ENCODE results near the gene SAPCD1. TPM values are rescaled to one million over a fixed set of nuclear protein-coding genes. Genes with fewer than 3 reads are reported as not detected.

Gene SAPCD1
- 10 to 100 TPM in 1 of 2 experiments, 1 to 10 TPM in 1; 9.8 to 12.0 TPM for total RNA-seq

- DNase-seq = no peak
- POLR2A ChIA-PET = no interaction called here
- H3K27me3 Mint-ChIP-seq = no peaks in the 10 kb centered on the region
- peaks cover 18% of the 10 kb centered on the region for H3K4me1 Mint-ChIP-seq
- H3K27ac Mint-ChIP-seq = peak within 1 kb of the TSS; percentile 76
- H3K4me3 Mint-ChIP-seq = no peak within 1 kb of the TSS
- CTCF ChIA-PET = interaction anchor here (1.4 kb wide), 1 partner anchor 23 kb away, joined by 5 read pairs; the partner anchor contains the start of gene MSH5
- H3K36me3 Mint-ChIP-seq (ENCODE audit: low read depth) = peaks cover 20% of the 10 kb centered on the region
- H3K9me3 Mint-ChIP-seq = no peaks in the 10 kb centered on the region
Measured at GRCh38 chr6:31762356-31762755, at the start of gene SAPCD1. Gene SAPCD1, plus strand, starts transcription at chr6:31762656. Its CDS starts 399 bp downstream, at chr6:31763055.

- ChIA-PET POLR2A (no interaction called here), CTCF (interaction anchor here (0.8 to 2.6 kb wide), 3 partner anchors 9 to 69 kb away, joined by 3 to 13 read pairs (median 4); partner anchors contain the start of genes LY6G6C and MPIG6B)
- H3K27me3 Mint-ChIP-seq = peaks cover 7% of the 10 kb centered on the region
- no peaks in the 10 kb centered on the region for H3K36me3 Mint-ChIP-seq (ENCODE audit: low read depth)
- H3K9me3 Mint-ChIP-seq = no peaks in the 10 kb centered on the region
- H3K4me3 Mint-ChIP-seq = no peak overlapping the region
- H3K4me1 Mint-ChIP-seq = peaks cover 29% of the 10 kb centered on the region
- H3K27ac Mint-ChIP-seq = no peak overlapping the region
- no peak for DNase-seq
Measured at GRCh38 chr6:31713465-31713864, 49.0 kb upstream of the SAPCD1 start.

- H3K4me1 Mint-ChIP-seq = peaks cover 29% of the 10 kb centered on the region
- CTCF ChIA-PET = interaction anchor here (0.8 to 2.6 kb wide), 5 partner anchors 8 to 69 kb away, joined by 3 to 13 read pairs (median 4); partner anchors contain the start of genes ABHD16A, LY6G6C and MPIG6B
- peaks cover 7% of the 10 kb centered on the region for H3K27me3 Mint-ChIP-seq
- peak overlapping the region; percentile 38 for H3K27ac Mint-ChIP-seq
- DNase-seq = no peak
- no peaks in the 10 kb centered on the region for H3K36me3 Mint-ChIP-seq (ENCODE audit: low read depth)
- no peaks in the 10 kb centered on the region for H3K9me3 Mint-ChIP-seq
- POLR2A ChIA-PET = no interaction called here
- no peak overlapping the region for H3K4me3 Mint-ChIP-seq
Measured at GRCh38 chr6:31713991-31714684, 48.3 kb upstream of the SAPCD1 start.

DNA sequence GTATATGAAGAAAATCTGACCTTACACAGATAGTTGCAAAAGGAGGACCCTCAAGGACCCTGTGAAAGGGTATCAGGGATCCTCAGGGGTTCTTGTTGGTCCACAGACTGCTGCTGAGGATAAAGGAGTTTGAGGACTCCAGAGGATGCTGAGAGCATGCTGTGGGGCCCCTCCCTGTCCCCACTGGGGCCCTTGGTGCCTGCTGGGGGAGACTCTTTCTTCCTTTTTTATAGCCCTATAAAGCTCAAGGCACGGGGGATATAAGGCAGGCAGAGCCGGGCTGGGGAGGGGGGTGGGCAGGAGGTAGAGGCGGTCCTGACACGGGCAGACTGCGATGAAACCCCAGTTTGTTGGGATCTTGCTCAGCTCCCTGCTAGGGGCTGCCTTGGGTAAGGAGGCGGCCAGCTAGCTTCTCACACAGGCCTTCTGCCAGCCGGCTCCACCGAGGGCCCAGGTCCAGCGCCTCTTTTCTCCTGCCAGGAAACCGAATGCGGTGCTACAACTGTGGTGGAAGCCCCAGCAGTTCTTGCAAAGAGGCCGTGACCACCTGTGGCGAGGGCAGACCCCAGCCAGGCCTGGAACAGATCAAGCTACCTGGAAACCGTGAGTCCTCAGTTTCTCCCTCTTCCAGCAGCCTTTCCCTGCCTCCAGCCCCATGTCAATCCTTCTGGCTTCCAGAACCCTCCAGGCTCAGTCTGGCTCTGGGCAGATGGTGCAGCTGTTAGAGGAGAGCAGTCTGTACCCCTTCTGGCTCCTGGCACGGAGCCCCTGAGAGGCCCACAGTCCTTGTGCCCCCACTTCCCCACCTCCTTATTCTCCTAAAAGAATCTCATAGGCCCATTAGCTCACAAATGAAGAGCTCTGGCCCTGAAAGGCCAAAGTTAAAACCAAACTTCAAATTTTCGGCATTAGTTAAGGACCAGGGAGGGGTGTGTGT, 47.2 kb upstream of the SAPCD1 start, which contains the start of gene LY6G6D:
LY6G6D (plus strand) TSS at position 327 of the 937 bp plus-strand sequence; CDS start at position 335, 8 bp downstream.
- POLR2A ChIA-PET = no interaction called here
- H3K4me3 Mint-ChIP-seq = no peak within 1 kb of the TSS

GRCh38 chr6:31717499-31718222, 44.8 kb upstream of the SAPCD1 start:
- Mint-ChIP-seq H3K27me3 (peaks cover 7% of the 10 kb centered on the region), H3K9me3 (no peaks in the 10 kb centered on the region), H3K4me3 (no peak overlapping the region), H3K36me3 (ENCODE audit: low read depth) (no peaks in the 10 kb centered on the region), H3K4me1 (peaks cover 4% of the 10 kb centered on the region), H3K27ac (no peak overlapping the region)
- DNase-seq = no peak
- ChIA-PET POLR2A (interaction anchor here (0.6 kb wide), 1 partner anchor 119 kb away, joined by 3 read pairs; no protein-coding TSS in a partner anchor), CTCF (no interaction called here)

More for the DNA sequence above, 47.2 kb upstream of the SAPCD1 start, which contains the start of gene LY6G6D:
- no peaks in the 10 kb centered on the region for H3K36me3 Mint-ChIP-seq (ENCODE audit: low read depth)
- peaks cover 28% of the 10 kb centered on the region for H3K4me1 Mint-ChIP-seq
- no peak within 1 kb of the TSS for H3K27ac Mint-ChIP-seq
- CTCF ChIA-PET = interaction anchor here (0.9 to 2.6 kb wide), 7 partner anchors 7 to 223 kb away, joined by 3 to 13 read pairs (median 4); partner anchors contain the start of genes ABHD16A, LY6G6C and MPIG6B
- H3K27me3 Mint-ChIP-seq = peaks cover 7% of the 10 kb centered on the region
- H3K9me3 Mint-ChIP-seq = no peaks in the 10 kb centered on the region
- DNase-seq = no peak

- no peaks in the 10 kb centered on the region for H3K9me3 Mint-ChIP-seq
- POLR2A ChIA-PET = interaction anchor here (0.6 kb wide), 1 partner anchor 119 kb away, joined by 3 read pairs; no protein-coding TSS in a partner anchor
- CTCF ChIA-PET = interaction anchor here (1.5 kb wide), 1 partner anchor 12 kb away, joined by 4 read pairs; no protein-coding TSS in a partner anchor
- H3K4me3 Mint-ChIP-seq = no peak overlapping the region
- H3K4me1 Mint-ChIP-seq = peaks cover 6% of the 10 kb centered on the region
- H3K36me3 Mint-ChIP-seq (ENCODE audit: low read depth) = no peaks in the 10 kb centered on the region
- H3K27me3 Mint-ChIP-seq = peaks cover 4% of the 10 kb centered on the region
- no peak overlapping the region for H3K27ac Mint-ChIP-seq
- no peak for DNase-seq
Measured at GRCh38 chr6:31718265-31718664, 44.2 kb upstream of the SAPCD1 start.

DNA sequence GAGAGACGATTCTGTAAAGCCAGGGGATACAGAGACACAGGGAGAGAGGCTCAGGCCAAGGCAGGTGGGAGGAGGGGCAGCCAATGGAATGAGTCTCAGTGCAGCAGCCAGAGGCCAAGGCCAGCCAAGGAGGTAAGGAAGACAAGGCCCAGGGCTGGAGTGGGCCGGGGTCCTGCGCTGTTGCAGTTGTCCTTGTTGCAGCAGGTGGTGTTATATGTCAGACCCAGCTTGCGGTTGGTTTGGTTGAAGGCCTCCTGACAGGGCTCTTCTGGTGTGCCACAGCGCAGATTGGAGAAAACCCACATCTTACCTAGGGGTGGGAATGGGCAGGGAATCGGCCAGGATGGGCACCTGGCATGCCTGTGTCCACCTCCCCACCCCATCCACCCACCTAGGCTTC, 43.5 kb upstream of the SAPCD1 start:
- ChIA-PET CTCF (interaction anchor here (1.5 kb wide), 1 partner anchor 11 kb away, joined by 4 read pairs; no protein-coding TSS in a partner anchor), POLR2A (no interaction called here)
- no peaks in the 10 kb centered on the region for H3K9me3 Mint-ChIP-seq
- no peak for DNase-seq
- H3K4me3 Mint-ChIP-seq = no peak overlapping the region
- peaks cover 3% of the 10 kb centered on the region for H3K27me3 Mint-ChIP-seq
- peak overlapping the region; percentile 61 for H3K27ac Mint-ChIP-seq
- no peaks in the 10 kb centered on the region for H3K36me3 Mint-ChIP-seq (ENCODE audit: low read depth)
- peaks cover 8% of the 10 kb centered on the region for H3K4me1 Mint-ChIP-seq

GRCh38 chr6:31720196-31720770, 42.2 kb upstream of the SAPCD1 start:
- peaks cover 2% of the 10 kb centered on the region for H3K27me3 Mint-ChIP-seq
- no peak for DNase-seq
- H3K27ac Mint-ChIP-seq = no peak overlapping the region
- H3K4me3 Mint-ChIP-seq = no peak overlapping the region
- peaks cover 13% of the 10 kb centered on the region for H3K4me1 Mint-ChIP-seq
- no peaks in the 10 kb centered on the region for H3K9me3 Mint-ChIP-seq
- no peaks in the 10 kb centered on the region for H3K36me3 Mint-ChIP-seq (ENCODE audit: low read depth)
- ChIA-PET CTCF (interaction anchor here (0.5 to 1.1 kb wide), 3 partner anchors 9 to 75 kb away, joined by 3 to 4 read pairs (median 3); partner anchors contain the start of genes DDAH2 and MSH5), POLR2A (interaction anchor here (0.6 kb wide), 1 partner anchor 1186 kb away, joined by 3 read pairs; no protein-coding TSS in a partner anchor)

DNA sequence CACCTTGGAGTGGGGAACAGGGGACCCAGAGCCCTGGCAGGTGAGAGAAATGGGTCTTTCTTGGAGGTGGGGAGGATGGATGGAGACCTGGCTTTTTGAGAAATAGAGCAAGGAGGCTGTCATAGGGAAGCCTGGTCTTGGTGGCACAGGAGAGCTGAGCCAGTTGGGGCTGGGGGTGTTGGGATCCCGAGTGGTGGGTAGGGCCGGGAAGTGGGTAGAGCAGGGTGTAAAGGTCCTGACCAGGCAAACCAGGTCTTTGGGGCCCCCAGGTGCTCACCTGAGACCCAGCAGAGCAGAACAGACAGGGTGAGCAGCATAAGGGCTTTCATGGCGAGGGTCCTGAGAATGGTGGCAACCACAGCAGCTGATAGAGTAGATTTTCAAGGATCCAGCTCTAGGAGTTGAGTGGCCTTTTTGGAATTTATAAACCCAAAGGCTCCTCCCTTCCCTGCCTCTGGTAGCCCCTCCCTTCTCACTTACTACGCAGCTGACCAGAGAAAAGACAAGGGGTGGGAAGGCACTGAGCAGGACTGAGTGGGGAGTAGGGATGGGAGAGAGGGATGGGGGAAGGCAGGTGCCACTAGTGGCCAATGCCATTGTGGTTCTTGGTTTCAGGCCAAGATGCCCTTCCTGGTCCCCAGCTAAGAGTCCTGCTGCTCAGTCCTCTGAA, 41.0 kb upstream of the SAPCD1 start, which contains the start of gene LY6G6C:
LY6G6C (minus strand) TSS at position 396 of the 670 bp plus-strand sequence; CDS start at position 329, 67 bp downstream.
- ChIA-PET CTCF (interaction anchor here (3.1 kb wide), 1 partner anchor 8 kb away, joined by 13 read pairs; no protein-coding TSS in a partner anchor), POLR2A (no interaction called here)
- no peak for DNase-seq
- Mint-ChIP-seq H3K27me3 (peaks cover 2% of the 10 kb centered on the region), H3K4me1 (peaks cover 24% of the 10 kb centered on the region), H3K9me3 (no peaks in the 10 kb centered on the region), H3K27ac (no peak within 1 kb of the TSS), H3K4me3 (no peak within 1 kb of the TSS), H3K36me3 (ENCODE audit: low read depth) (peaks cover 5% of the 10 kb centered on the region)

- peaks cover 10% of the 10 kb centered on the region for H3K36me3 Mint-ChIP-seq (ENCODE audit: low read depth)
- peaks cover 30% of the 10 kb centered on the region for H3K4me1 Mint-ChIP-seq
- H3K4me3 Mint-ChIP-seq = no peak overlapping the region
- DNase-seq = no peak
- no peaks in the 10 kb centered on the region for H3K9me3 Mint-ChIP-seq
- H3K27me3 Mint-ChIP-seq = peaks cover 2% of the 10 kb centered on the region
- no peak overlapping the region for H3K27ac Mint-ChIP-seq
- ChIA-PET CTCF (interaction anchor here (3.1 kb wide), 1 partner anchor 9 kb away, joined by 13 read pairs; no protein-coding TSS in a partner anchor), POLR2A (no interaction called here)
Measured at GRCh38 chr6:31722173-31722572, 40.3 kb upstream of the SAPCD1 start.
